ENCODE data around the gene EIF3F.

The EIF3F gene

GRCh38 chr11:7986768-7987559 lies at the start of gene EIF3F:
TSS of gene EIF3F (plus strand) at chr11:7987337. CDS start at chr11:7987353, 16 bp downstream.
- peak; percentile 58 to 93 for DNase-seq (ENCODE audit: low read depth in 1 of 2, low spot score in 1 of 2)

- DNase-seq (ENCODE audit: low read depth in 1 of 2, low spot score in 1 of 2): no peak
Observed at GRCh38 chr11:7941146-7941545, 46.0 kb upstream of the EIF3F start.

- DNase-seq (ENCODE audit: low read depth in 1 of 2, low spot score in 1 of 2): no peak
Observed at GRCh38 chr11:7941608-7942007, 45.5 kb upstream of the EIF3F start, which contains the start of gene OR10A3. TSS of gene OR10A3 (minus strand) at chr11:7941708. CDS start at chr11:7939520, 2,188 bp downstream.

GRCh38 chr11:7944123-7944522 lies 43.0 kb upstream of the EIF3F start:
- no peak for DNase-seq (ENCODE audit: low read depth in 1 of 2, low spot score in 1 of 2)

- DNase-seq (ENCODE audit: low read depth in 1 of 2, low spot score in 1 of 2): no peak
Observed at GRCh38 chr11:7949934-7950333, 37.2 kb upstream of the EIF3F start.

GRCh38 chr11:7955191-7955590 lies 31.9 kb upstream of the EIF3F start:
- DNase-seq (ENCODE audit: low read depth in 1 of 2, low spot score in 1 of 2): no peak

GRCh38 chr11:7964261-7964660 lies 22.9 kb upstream of the EIF3F start:
- DNase-seq (ENCODE audit: low read depth in 1 of 2, low spot score in 1 of 2): no peak

GRCh38 chr11:7964873-7965272 lies 22.3 kb upstream of the EIF3F start:
- no peak for DNase-seq (ENCODE audit: low read depth in 1 of 2, low spot score in 1 of 2)

- no peak for DNase-seq (ENCODE audit: low read depth in 1 of 2, low spot score in 1 of 2)
Observed at GRCh38 chr11:7965386-7965785, 21.8 kb upstream of the EIF3F start, which contains the start of gene NLRP10. TSS of gene NLRP10 (minus strand) at chr11:7965447. CDS start at chr11:7963495, 1,952 bp downstream.

GRCh38 chr11:7967097-7967496 lies 20.0 kb upstream of the EIF3F start:
- no peak for DNase-seq (ENCODE audit: low read depth in 1 of 2, low spot score in 1 of 2)

- DNase-seq (ENCODE audit: low read depth in 1 of 2, low spot score in 1 of 2): no peak
Observed at GRCh38 chr11:7967826-7968225, 19.3 kb upstream of the EIF3F start.

- DNase-seq (ENCODE audit: low read depth in 1 of 2, low spot score in 1 of 2): no peak
Observed at GRCh38 chr11:7968686-7969085, 18.5 kb upstream of the EIF3F start.

- no peak for DNase-seq (ENCODE audit: low read depth in 1 of 2, low spot score in 1 of 2)
Observed at GRCh38 chr11:7969756-7970646, 17.1 kb upstream of the EIF3F start.

- DNase-seq (ENCODE audit: low read depth in 1 of 2, low spot score in 1 of 2): no peak
Observed at GRCh38 chr11:7971846-7972245, 15.3 kb upstream of the EIF3F start.

GRCh38 chr11:7973011-7973410 lies 14.1 kb upstream of the EIF3F start:
- no peak for DNase-seq (ENCODE audit: low read depth in 1 of 2, low spot score in 1 of 2)

GRCh38 chr11:7974668-7975067 lies 12.5 kb upstream of the EIF3F start:
- DNase-seq (ENCODE audit: low read depth in 1 of 2, low spot score in 1 of 2): no peak

GRCh38 chr11:7977232-7977917 lies 9.8 kb upstream of the EIF3F start:
- DNase-seq (ENCODE audit: low read depth in 1 of 2, low spot score in 1 of 2): no peak

- DNase-seq (ENCODE audit: low read depth in 1 of 2, low spot score in 1 of 2): no peak
Observed at GRCh38 chr11:7981619-7982157, 5.4 kb upstream of the EIF3F start.

GRCh38 chr11:7982582-7983119 lies 4.5 kb upstream of the EIF3F start:
- DNase-seq (ENCODE audit: low read depth in 1 of 2, low spot score in 1 of 2): no peak

- DNase-seq (ENCODE audit: low read depth in 1 of 2, low spot score in 1 of 2): no peak
Observed at GRCh38 chr11:7983832-7984590, 3.1 kb upstream of the EIF3F start.
